ENCODE results near the gene TRAPPC2B.
A peak's percentile ranks its signal among the peaks of the same experiment; 100 is the strongest.

Gene TRAPPC2B

DNA sequence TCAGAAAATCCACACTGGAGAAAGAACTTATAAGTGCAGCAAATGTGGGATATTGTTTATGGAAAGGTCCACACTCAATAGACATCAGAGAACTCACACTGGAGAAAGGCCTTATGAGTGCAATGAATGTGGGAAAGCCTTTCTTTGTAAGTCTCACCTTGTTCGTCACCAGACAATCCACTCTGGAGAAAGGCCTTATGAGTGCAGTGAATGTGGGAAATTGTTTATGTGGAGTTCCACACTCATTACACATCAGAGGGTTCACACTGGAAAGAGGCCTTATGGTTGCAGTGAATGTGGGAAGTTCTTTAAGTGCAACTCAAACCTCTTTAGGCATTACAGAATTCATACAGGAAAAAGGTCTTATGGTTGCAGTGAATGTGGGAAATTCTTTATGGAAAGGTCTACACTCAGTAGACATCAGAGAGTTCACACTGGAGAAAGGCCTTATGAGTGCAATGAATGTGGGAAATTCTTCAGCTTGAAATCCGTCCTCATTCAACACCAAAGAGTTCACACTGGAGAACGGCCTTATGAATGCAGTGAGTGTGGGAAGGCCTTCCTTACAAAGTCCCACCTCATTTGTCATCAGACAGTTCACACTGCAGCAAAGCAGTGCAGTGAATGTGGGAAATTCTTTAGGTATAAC is 14.3 kb downstream of the TRAPPC2B start:
- ChIA-PET POLR2A (no interaction called here), CTCF (interaction anchor here (1.0 kb wide), 1 partner anchor 10 kb away, joined by 5 read pairs; no protein-coding TSS in a partner anchor)
- TF ChIP-seq, protein P1, sequence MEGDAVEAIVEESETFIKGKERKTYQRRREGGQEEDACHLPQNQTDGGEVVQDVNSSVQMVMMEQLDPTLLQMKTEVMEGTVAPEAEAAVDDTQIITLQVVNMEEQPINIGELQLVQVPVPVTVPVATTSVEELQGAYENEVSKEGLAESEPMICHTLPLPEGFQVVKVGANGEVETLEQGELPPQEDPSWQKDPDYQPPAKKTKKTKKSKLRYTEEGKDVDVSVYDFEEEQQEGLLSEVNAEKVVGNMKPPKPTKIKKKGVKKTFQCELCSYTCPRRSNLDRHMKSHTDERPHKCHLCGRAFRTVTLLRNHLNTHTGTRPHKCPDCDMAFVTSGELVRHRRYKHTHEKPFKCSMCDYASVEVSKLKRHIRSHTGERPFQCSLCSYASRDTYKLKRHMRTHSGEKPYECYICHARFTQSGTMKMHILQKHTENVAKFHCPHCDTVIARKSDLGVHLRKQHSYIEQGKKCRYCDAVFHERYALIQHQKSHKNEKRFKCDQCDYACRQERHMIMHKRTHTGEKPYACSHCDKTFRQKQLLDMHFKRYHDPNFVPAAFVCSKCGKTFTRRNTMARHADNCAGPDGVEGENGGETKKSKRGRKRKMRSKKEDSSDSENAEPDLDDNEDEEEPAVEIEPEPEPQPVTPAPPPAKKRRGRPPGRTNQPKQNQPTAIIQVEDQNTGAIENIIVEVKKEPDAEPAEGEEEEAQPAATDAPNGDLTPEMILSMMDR (IDR thresholded peaks at IDR 0.05; ENCODE audit: insufficient read depth, low read length, missing control alignments): no peak
- no peak overlapping the region for H3K4me3 ChIP-seq (ENCODE audit: low read depth, low read length)
- DNase-seq (ENCODE audit: low read depth, low spot score): no peak

DNA sequence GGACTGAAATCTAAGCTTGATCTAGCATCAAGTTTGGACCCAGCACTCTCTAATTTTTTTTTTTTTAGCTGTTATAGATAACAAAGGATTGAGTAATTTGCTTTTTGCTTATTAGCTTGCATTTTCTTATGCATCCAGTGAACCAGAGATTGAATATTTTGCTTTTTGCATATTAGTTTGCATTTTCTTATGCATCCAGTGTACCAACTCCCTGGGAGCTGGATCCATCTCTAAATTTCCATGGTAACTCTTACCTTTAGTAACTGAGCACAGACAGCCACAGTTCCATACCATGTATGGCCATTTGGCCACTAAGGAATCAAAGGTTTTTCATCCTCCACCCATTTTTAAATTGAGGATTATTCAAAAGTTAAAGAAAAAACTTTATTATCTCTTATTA is 17.6 kb downstream of the TRAPPC2B start:
- no peak overlapping the region for H3K4me3 ChIP-seq (ENCODE audit: low read depth, low read length)
- POLR2A ChIA-PET: no interaction called here
- TF ChIP-seq, protein P1 (IDR thresholded peaks at IDR 0.05; ENCODE audit: insufficient read depth, low read length, missing control alignments): no peak
- DNase-seq (ENCODE audit: low read depth, low spot score): no peak
- CTCF ChIA-PET: no interaction called here

DNA sequence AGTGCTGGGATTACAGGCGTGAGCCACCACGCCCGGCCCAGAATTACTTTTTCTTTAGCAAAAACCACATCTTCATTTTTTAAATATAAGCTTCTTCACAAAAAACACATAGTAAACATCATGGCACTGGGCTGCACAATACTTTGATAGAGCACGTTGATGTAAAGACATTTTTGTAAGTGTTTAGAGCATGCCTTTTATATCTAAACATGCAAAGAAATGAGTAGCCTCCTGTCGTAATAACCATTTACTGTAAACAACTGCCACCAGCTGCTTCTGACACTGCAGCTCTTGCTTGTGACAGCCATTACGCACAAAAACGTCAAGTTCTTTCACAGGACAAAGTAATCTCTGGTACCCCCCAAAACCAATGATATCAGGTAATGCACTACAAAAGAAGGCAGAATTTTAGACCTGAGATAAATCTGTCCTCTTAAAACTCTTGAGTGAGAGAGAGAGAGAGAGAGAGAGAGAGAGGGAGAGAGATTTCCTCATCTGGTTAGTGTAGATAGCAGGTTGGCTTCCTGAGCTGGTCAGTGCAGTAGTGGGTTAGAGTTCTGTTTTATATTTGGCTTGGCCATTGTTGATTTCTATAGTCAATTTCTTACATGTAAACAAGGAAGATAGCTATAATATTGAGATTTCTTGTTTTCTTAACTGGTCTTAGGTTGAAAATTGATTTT is 19.6 kb downstream of the TRAPPC2B start:
- POLR2A ChIA-PET: no interaction called here
- CTCF ChIA-PET: no interaction called here
- TF ChIP-seq, protein P1 (IDR thresholded peaks at IDR 0.05; ENCODE audit: insufficient read depth, low read length, missing control alignments): no peak
- no peak overlapping the region for H3K4me3 ChIP-seq (ENCODE audit: low read depth, low read length)
- no peak for DNase-seq (ENCODE audit: low read depth, low spot score)

DNA sequence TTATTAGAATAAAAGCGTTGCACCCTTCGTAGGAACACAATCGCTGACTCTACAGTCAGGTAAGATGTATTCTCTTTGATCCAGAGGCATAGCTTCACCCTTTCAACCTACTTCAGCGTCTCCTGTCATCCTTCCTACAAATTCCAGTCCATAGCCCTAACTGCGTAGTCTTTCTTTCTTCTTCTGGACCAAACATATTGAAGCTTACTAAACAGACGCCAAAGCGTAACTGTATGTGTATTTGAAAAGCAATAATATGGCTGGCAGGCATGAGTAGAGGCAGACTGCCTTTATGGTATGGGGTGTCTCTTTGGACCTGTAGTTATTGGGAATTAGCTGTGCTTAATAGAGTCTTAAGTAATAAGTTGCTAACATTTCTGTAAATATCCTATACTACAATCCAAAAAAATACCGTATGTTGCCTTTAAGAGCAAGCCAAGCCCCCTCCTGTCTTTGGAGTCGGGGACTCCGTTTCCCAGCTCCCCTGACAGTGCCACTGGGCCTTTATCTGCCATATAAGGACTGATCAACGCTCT is 25.9 kb downstream of the TRAPPC2B start:
- H3K4me3 ChIP-seq (ENCODE audit: low read depth, low read length): peak overlapping the region; percentile 9
- TF ChIP-seq, protein P1 (IDR thresholded peaks at IDR 0.05; ENCODE audit: insufficient read depth, low read length, missing control alignments): no peak
- ChIA-PET CTCF (interaction anchor here (0.6 to 1.5 kb wide), 4 partner anchors 15 to 878 kb away, joined by 3 to 7 read pairs (median 3); no protein-coding TSS in a partner anchor), POLR2A (interaction anchor here (0.6 kb wide), 2 partner anchors 26 to 27 kb away, joined by 3 to 4 read pairs; no protein-coding TSS in a partner anchor)
- no peak for DNase-seq (ENCODE audit: low read depth, low spot score)

DNA sequence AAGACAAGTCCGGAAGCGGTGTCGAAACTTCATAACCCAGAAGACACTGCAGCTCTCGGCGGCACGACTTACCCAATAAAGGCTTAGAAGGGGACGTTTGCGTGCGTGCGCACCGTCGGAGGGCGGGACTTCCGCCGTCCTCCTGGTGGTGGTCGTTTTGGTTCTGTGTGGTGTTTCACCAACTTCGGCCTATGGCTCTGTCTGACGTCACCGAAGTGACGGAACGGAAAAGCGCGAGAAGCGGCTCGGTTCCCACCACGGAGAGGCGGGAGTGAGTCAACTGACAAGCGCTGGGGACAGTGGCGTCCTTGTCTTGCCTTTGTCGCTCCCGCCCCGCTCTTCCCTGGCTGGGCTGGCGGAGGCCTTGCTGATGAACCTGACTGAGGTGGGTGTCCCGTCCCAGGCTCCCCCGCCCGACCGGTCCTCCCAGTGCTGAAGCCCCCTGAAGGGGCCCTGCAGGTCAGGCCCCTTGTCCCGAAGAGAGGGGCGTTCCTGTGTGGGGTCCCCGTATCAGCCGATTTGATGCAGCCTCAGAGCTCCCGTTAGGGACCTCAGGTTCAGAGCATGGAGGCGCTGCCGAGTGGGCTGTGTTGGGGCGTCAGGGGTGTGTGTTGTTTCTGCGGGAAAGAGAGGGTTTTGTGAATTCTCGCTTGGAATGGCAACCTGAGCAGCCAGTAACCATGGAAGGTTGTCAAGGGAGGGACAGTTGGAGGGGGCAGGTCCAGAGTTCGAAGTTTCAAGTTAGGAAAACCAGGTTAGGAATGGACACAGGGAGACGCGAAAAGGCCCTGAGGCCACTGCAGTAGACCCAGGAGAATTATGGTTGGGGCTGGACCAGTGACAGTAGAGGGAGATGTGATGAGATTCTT is 26.6 kb downstream of the TRAPPC2B start, which contains the start of gene ZNF548:
Gene ZNF548, plus strand, starts transcription at position 125 of the 869 bp plus-strand sequence. Its CDS starts 246 bp downstream, at position 371.
- CTCF ChIA-PET: interaction anchor here (0.7 to 1.5 kb wide), 3 partner anchors 14 to 22 kb away, joined by 3 to 7 read pairs (median 3); no protein-coding TSS in a partner anchor
- peak within 1 kb of the TSS; percentile 87 for H3K4me3 ChIP-seq (ENCODE audit: low read depth, low read length)
- peak; percentile 97 for DNase-seq (ENCODE audit: low read depth, low spot score)
- POLR2A ChIA-PET: interaction anchor here (0.6 kb wide), 2 partner anchors 25 to 27 kb away, joined by 3 to 4 read pairs; no protein-coding TSS in a partner anchor
- TF ChIP-seq, protein P1 (IDR thresholded peaks at IDR 0.05; ENCODE audit: insufficient read depth, low read length, missing control alignments): peak; percentile 18
